Hepatocyte (in vitro differentiated cells): ENCODE data around the gene ZNF775.

Experiments
- CTCF ChIP-seq: fragments of 200-600 bp; sonication (generic); IDR thresholded peaks from 2 replicates; pipeline ENCODE4 v1.5.1; 2016; ENCODE audit warnings: antibody characterized with exemption, mild to moderate bottlenecking; ENCODE audit not compliant: poor library complexity
- EZH2 ChIP-seq: fragments of 200-600 bp; sonication (generic); IDR thresholded peaks from 2 replicates; pipeline ENCODE4 v1.6.1; 2016; ENCODE audit warnings: antibody characterized with exemption, mild to moderate bottlenecking, borderline replicate concordance
- EZH2phosphoT487 ChIP-seq: fragments of 200-600 bp; sonication (generic); IDR thresholded peaks from one replicate; pipeline ENCODE4 v1.6.1; 2018; ENCODE audit warnings: antibody characterized with exemption, mild to moderate bottlenecking, low read depth, moderate library complexity; ENCODE audit not compliant: unreplicated experiment, severe bottlenecking

- no peak for TF ChIP-seq CTCF
- TF ChIP-seq EZH2phosphoT487: no peak
- TF ChIP-seq EZH2: no peak
Measured at GRCh38 chr7:150363872-150364271, 15.3 kb upstream of the ZNF775 start.
